Middle frontal gyrus (tissue), 1 donor: ENCODE data around the gene MIDN.
"Not testable (repeated sequence)": the region's sequence is repeated elsewhere in the genome, so short reads cannot be mapped to it uniquely, and the experiment has no call there.

Source experiments
- DNase-seq: peaks from one replicate; pipeline ENCODE4 v3.0.0-alpha.2; 2015; ENCODE audit warnings: low spot score; ENCODE audit errors: extremely low spot score

MIDN gene

GRCh38 chr19:1248139-1248785, at the start of gene MIDN:
Gene MIDN (plus strand): TSS chr19:1248583. CDS start chr19:1250297, 1,714 bp downstream.
- DNase-seq, result no peak

GRCh38 chr19:1199531-1199930, 48.9 kb upstream of the MIDN start:
- no peak for DNase-seq

- not testable (repeated sequence) for DNase-seq
These were observed 47.8 kb upstream of the MIDN start for GRCh38 chr19:1200614-1201013.

GRCh38 chr19:1205114-1206099, 43.0 kb upstream of the MIDN start, which contains the start of gene STK11:
Gene STK11 (plus strand): TSS chr19:1205778. CDS start chr19:1206914, 1,136 bp downstream.
- DNase-seq, result peak; percentile 90

GRCh38 chr19:1206150-1206863, 42.1 kb upstream of the MIDN start:
- DNase-seq, result no peak

- DNase-seq, result no peak
These were observed 41.4 kb upstream of the MIDN start for GRCh38 chr19:1206864-1207450.

GRCh38 chr19:1208830-1209229, 39.6 kb upstream of the MIDN start:
- not testable (repeated sequence) for DNase-seq

GRCh38 chr19:1210227-1210538, 38.2 kb upstream of the MIDN start:
- peak; percentile 20 for DNase-seq

- no peak for DNase-seq
These were observed 36.7 kb upstream of the MIDN start for GRCh38 chr19:1211494-1212234.

- DNase-seq, result no peak
These were observed 34.7 kb upstream of the MIDN start for GRCh38 chr19:1213391-1214286.

GRCh38 chr19:1214299-1214861, 34.0 kb upstream of the MIDN start:
- DNase-seq, result no peak

- no peak for DNase-seq
These were observed 33.3 kb upstream of the MIDN start for GRCh38 chr19:1214862-1215731.

- DNase-seq, result no peak
These were observed 31.6 kb upstream of the MIDN start for GRCh38 chr19:1216756-1217155.

GRCh38 chr19:1217366-1217765, 31.0 kb upstream of the MIDN start:
- DNase-seq, result no peak

GRCh38 chr19:1218751-1219567, 29.4 kb upstream of the MIDN start:
- DNase-seq, result no peak

- no peak for DNase-seq
These were observed 28.5 kb upstream of the MIDN start for GRCh38 chr19:1219786-1220476.

GRCh38 chr19:1220477-1220930, 27.9 kb upstream of the MIDN start:
- no peak for DNase-seq
